ENCODE measurements around the gene GLCE.

Gene GLCE

DNA sequence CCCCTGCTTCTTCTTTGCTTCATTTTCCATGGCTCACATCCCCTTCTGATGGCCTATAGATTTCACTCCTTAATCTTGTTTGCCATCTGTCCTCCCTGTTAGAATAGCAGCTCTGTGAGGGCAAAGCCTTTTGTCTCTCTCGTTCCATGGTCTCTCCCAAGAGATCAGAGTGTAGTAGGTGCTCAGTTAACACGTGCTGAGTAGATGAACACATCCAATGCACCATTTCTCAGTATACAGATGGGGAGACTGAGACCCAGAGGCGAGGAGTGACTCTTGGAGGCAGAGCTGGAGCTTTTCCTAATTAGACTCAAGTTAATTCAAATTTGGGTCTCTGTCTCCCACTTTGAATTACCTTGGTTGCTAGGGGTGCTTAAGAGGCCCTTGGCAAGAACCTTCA is 142.5 kb downstream of the GLCE start:
- Histone ChIP-seq H3K4me3 (replicated peaks; ENCODE audit: low read depth, low read length) (no peak overlapping the region), H3K36me3 (ENCODE audit: control insufficient read depth, insufficient read depth, low read length) (no peaks in the 10 kb centered on the region), H3K27me3 (replicated peaks; ENCODE audit: control insufficient read depth, insufficient read depth, low read length) (no peaks in the 10 kb centered on the region; the same call in 1 of the 2 replicates)
- TF ChIP-seq, protein P1, sequence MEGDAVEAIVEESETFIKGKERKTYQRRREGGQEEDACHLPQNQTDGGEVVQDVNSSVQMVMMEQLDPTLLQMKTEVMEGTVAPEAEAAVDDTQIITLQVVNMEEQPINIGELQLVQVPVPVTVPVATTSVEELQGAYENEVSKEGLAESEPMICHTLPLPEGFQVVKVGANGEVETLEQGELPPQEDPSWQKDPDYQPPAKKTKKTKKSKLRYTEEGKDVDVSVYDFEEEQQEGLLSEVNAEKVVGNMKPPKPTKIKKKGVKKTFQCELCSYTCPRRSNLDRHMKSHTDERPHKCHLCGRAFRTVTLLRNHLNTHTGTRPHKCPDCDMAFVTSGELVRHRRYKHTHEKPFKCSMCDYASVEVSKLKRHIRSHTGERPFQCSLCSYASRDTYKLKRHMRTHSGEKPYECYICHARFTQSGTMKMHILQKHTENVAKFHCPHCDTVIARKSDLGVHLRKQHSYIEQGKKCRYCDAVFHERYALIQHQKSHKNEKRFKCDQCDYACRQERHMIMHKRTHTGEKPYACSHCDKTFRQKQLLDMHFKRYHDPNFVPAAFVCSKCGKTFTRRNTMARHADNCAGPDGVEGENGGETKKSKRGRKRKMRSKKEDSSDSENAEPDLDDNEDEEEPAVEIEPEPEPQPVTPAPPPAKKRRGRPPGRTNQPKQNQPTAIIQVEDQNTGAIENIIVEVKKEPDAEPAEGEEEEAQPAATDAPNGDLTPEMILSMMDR (IDR thresholded peaks at IDR 0.05; ENCODE audit: insufficient read depth, low read length, poor library complexity, severe bottlenecking) = no peak
- no peak for DNase-seq (ENCODE audit: extremely low read depth, insufficient read length)

DNA sequence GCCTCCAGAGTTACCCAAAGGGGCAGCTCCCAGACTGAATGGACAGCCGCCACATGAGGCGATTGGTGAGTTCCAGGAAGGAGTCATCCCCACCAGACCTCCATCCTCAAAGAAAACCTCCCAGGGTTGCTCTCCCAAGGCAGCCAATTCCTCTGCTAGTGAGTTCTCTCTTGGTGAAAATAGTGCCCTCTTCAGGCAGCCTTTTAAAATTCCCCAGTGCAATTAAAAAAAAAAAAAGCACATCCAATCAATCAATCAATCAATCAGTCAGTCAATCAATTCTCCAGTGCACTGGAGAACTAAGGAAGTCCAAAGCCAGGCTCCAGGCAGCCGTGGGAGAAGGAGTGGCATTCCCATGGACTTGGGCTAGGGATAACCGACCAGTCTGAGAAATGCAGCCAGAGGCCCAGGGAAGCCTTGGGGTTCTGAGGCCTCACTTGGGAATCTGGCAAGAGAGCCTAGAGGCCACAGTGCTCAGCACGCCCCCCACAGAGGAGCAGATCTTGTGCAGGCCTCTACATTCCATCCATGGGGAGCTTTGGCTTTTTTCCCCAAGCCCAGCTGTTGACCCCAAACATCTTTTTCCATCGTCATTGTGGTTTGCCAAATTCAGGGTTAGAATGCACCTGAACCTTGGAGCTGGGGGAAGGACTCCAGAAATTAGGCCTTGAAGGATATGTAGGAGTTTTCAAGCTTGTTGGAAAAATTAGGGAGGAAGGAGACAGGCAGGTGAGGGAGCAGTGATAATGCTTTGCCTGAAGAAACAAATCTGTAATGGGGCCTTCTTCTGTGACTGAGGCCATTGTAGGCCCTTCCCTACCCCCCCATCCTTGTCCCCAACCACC is 143.1 kb downstream of the GLCE start:
- H3K36me3 ChIP-seq (ENCODE audit: control insufficient read depth, insufficient read depth, low read length) = no peaks in the 10 kb centered on the region
- H3K27me3 ChIP-seq (replicated peaks; ENCODE audit: control insufficient read depth, insufficient read depth, low read length) = no peaks in the 10 kb centered on the region; the same call in 1 of the 2 replicates
- TF ChIP-seq, protein P1 (IDR thresholded peaks at IDR 0.05; ENCODE audit: insufficient read depth, low read length, poor library complexity, severe bottlenecking) = peak; percentile 23
- no peak for DNase-seq (ENCODE audit: extremely low read depth, insufficient read length)
- H3K4me3 ChIP-seq (replicated peaks; ENCODE audit: low read depth, low read length) = no peak overlapping the region

DNA sequence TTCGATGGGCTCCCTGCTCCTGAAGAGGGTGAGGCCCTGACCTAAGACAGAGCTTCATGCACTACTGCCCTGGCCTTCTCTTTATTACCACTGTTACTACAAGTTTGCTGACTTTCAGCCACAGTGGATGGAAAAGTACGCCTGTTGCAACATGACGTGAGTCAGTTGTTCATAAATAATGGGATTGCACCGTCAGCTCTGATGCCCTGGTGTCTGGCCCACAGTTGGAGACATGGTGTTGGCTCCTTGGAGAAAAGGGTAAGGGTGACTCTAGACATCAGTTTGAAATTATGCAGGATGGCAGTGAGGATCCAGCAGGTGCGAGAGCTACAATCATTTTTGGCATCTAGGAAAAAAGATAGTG is 143.7 kb downstream of the GLCE start:
- Histone ChIP-seq H3K36me3 (ENCODE audit: control insufficient read depth, insufficient read depth, low read length) (no peaks in the 10 kb centered on the region), H3K27me3 (replicated peaks; ENCODE audit: control insufficient read depth, insufficient read depth, low read length) (no peaks in the 10 kb centered on the region; the same call in 1 of the 2 replicates), H3K4me3 (replicated peaks; ENCODE audit: low read depth, low read length) (no peak overlapping the region)
- TF ChIP-seq, protein P1 (IDR thresholded peaks at IDR 0.05; ENCODE audit: insufficient read depth, low read length, poor library complexity, severe bottlenecking) = no peak
- DNase-seq (ENCODE audit: extremely low read depth, insufficient read length) = no peak

DNA sequence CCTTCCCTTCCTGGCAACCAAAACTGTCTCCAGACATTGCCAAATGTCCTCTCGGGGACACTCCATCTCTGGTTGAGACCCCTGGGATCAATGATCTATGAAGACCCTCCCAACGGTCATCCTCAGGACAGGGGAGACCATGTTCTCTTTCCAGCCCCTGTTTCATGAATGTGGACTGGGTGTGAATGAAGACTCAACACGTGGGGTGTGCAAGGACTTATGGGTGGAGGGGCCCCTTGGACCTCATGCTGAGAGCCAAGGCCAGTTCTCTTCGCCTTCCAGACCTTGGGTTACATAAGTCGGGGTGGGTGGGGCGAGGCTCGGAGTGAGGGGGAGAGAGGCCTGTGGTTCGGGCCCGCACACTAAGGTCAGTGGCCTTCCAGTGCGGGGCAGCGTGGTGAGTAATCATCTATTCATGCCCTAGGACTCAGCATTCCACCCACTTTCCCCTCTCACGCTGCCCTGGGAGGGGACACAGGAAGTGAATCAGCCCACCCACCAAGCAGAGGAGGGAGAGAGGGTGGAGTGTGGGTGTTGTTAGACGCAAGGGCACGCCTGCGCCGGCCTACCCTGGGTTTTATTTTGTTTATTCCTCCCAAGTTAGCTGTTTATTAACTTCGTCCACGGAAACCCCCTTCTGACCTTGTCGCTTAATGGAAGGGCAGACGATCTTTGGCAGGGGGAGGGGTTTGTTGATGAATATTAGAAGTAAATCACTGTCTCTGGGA is 144.9 kb downstream of the GLCE start:
- Histone ChIP-seq H3K27me3 (replicated peaks; ENCODE audit: control insufficient read depth, insufficient read depth, low read length) (no peaks in the 10 kb centered on the region), H3K4me3 (replicated peaks; ENCODE audit: low read depth, low read length) (no peak overlapping the region), H3K36me3 (ENCODE audit: control insufficient read depth, insufficient read depth, low read length) (no peaks in the 10 kb centered on the region)
- TF ChIP-seq, protein P1 (IDR thresholded peaks at IDR 0.05; ENCODE audit: insufficient read depth, low read length, poor library complexity, severe bottlenecking) = no peak
- DNase-seq (ENCODE audit: extremely low read depth, insufficient read length) = no peak

DNA sequence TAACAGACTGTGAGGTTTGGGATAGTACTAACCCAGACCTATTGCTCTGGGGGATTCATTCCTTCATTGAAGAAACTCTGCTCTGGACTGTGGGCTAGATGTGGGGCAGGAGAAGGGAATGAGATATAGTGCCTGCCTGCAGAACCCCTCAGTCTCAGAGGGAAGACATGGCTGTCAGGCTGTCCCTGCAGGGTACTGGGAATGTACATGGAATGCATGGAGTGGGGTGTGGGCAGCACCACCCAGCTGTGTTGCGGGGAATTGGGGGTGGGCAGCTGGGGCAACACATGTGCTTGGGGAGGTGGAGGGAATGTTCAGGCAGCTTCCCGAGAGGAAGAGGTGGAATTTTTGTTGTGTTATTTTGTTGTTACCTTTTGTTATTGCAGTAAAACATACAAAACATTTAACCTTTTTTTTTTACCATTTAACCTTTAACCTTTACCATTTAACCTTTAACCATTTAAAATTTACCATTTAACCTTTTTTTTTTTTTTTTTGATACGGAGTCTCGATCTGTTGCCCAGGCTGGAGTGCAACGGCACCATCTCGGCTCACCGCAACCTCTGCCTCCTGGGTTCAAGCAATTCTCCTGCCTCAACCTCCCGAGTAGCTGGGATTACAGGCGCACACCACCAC is 145.6 kb downstream of the GLCE start:
- no peaks in the 10 kb centered on the region; the same call in 1 of the 2 replicates for H3K27me3 ChIP-seq (replicated peaks; ENCODE audit: control insufficient read depth, insufficient read depth, low read length)
- H3K4me3 ChIP-seq (replicated peaks; ENCODE audit: low read depth, low read length) = no peak overlapping the region
- TF ChIP-seq, protein P1 (IDR thresholded peaks at IDR 0.05; ENCODE audit: insufficient read depth, low read length, poor library complexity, severe bottlenecking) = no peak
- no peaks in the 10 kb centered on the region for H3K36me3 ChIP-seq (ENCODE audit: control insufficient read depth, insufficient read depth, low read length)
- no peak for DNase-seq (ENCODE audit: extremely low read depth, insufficient read length)
